ENCODE results near the gene RGSL1.

The RGSL1 gene

DNA sequence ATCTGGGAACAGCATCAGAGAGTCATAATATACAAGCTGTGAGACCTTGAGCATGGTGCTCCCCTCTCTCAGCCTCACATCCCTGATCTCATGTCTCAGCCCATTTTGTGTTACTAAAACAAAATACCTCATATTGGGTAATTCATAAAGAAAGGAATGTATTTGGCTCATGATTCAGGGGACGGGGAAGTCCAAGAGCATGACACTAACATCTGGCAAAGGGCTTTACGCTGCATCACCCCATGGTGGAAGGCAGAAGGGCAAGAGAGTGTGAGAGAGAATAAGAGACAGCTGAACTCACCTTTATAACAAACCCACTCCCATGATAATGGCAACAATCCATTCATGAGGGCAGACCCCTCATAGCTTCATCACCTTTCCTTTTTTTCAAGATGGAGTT lies 102.6 kb downstream of the RGSL1 start:
- DNase-seq, result no peak

DNA sequence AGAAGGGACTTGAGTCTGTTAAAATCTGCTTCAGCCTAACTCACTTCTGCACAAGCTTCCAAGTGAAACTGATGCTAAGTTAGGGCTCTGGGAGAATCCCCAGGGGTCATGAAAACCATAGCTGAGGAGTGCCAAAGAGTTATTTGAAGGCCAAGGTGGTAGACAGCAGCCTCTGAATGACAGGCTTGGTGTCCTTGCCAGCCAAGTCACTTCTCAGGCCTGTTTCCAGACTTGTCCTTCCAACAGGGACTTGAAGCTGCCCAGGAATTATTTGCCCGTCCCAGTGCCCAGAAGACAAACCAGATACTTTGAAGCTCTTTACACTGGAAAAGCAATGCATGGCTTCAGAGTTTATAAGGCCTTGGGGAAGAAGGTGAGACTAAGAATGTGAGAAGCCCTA lies 105.5 kb downstream of the RGSL1 start:
- no peak for DNase-seq

DNA sequence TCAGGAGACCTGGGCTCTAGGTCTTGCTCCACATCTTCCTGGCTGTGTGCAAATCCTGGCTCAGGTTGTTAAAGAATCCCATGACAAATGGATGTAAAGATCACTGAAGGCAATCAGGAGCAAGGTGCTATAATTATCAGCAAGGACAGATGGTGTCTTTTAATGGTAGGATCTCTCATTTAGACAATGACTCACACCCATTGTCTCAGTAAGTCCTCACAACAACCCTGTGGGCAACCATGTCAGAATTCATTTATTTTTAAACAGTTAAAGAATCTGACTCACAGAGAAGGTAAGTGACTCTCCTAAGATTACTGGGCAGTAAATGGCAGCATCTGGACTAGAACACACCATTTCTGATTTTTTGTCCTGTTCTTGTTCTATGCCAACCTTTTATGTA lies 106.3 kb downstream of the RGSL1 start:
- no peak for DNase-seq

DNA sequence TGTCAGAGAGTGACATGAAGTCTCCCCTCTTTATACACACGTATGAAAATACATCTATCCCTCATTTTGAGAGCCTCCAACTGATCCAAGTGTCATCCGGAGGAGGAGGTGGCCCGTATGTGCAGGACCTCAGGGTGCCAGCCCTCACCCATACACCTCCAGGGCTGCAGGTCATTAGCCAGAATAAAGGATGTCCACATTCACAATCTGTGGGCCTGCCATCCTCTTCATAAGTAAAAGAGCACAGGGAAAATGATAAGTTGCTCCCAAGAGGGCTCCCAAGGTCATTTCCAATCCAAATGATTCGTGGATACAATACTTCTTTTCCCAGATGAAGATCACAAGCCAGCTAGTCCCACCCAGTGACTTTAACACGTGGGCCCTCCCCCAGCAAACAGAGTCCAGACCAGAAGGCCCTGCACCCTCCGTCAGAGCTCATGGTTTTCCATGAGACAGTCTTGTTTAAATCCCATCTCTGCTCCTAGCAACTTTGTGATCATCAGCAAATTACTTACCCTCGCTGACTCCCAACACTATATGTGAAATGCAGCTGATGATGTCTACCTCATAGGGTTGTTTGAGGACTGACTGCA lies 110.5 kb downstream of the RGSL1 start:
- DNase-seq, result no peak

DNA sequence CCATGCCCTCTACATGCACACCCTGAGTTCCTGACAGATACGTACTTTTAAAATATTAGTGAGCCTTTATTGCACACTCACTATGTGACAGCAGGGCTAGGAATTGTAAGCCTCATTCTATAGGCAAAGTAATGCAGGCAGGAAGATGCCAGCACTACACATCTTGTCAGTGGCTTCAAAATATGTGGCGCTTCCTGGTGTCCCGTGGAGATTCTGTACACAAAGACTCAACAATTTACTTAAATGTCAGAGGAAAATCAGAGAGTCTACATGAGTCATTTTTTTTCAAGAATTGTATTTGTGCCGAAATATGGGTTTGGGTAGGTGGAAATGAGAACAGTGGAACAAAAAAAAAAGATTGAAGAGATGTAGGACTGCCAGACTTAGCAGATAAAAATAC lies 111.5 kb downstream of the RGSL1 start:
- DNase-seq, result no peak

DNA sequence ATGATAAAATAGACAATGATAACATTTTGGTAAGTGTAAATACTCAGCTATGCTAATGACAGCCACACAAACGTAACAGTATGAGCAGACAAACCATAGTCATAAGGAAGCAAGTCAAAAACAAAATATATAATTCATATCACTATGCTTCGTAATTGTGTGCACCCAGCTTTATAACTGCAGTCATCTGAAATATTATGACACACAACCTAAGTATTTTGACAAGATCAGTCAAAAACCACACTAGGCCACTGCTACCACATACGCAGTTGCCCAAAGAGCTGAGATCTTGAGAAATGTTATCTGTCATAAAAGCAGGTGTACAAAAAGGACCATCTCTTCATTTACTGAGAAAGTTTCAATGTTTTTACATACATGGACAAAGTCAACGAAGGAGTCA lies 113.1 kb downstream of the RGSL1 start:
- DNase-seq, result no peak

DNA sequence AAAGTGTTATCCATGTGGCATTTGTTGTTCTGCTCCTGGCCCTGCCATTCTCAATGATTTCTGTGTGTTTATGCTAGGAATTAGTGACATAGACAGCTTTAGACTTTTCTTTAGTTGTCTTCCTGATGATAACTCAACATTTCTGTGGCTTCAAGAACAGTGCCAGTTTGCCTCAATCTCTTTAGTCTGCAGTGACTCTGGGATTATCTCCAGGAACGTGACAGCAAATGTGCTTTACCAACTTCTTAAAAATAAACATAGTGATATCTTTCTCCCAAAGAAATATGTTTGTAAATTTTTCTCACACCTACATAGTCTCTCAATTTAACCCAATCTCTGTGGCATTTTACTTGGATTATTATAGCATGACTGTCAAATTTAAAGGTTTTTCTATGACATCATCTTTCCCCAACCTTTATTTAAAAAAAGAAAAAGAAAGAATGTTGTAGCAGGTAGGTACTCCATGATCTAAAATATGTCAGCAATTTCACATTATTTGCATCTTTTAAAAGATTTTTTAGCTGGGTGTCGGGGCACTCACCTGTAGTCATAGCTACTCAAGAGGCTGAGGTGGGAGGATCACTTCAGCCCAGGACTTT lies 114.6 kb downstream of the RGSL1 start:
- DNase-seq, result no peak

DNA sequence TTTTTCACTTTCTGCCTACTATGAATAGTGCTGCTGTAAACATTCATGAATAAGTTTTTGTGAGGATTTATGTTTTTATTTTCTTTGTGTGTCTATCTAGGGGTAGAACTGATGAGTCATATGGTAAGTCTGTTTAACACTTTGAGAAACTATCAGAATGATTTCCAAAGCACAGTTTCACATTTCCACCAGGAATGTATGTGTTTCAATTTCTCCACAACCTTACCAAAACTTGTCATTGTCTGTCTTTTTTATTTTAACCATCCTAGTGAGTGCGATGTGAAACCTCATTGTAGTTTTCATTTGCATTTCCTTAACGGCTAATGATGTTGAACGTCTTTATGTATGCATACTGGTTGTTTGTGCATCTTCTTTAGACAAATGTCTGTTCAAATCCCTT lies 115.6 kb downstream of the RGSL1 start:
- no peak for DNase-seq

DNA sequence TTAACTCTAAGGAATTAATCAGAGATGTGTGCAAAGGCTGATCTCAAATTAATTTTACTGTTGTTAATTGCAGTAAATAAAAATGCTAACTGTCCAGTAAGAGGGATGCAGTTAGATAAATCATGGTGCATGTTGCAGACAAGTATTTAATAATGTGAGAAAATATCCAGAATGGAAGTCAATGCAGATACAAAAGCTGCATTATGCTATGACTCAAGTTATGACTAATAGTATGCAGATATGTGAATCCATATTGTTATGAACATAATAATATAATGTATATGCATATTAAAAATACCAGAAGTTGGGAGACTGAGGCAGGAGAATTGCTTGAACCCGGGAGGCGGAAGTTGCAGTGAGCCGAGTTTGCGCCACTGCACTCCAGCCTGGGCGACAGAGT lies 117.7 kb downstream of the RGSL1 start:
- DNase-seq, result no peak

DNA sequence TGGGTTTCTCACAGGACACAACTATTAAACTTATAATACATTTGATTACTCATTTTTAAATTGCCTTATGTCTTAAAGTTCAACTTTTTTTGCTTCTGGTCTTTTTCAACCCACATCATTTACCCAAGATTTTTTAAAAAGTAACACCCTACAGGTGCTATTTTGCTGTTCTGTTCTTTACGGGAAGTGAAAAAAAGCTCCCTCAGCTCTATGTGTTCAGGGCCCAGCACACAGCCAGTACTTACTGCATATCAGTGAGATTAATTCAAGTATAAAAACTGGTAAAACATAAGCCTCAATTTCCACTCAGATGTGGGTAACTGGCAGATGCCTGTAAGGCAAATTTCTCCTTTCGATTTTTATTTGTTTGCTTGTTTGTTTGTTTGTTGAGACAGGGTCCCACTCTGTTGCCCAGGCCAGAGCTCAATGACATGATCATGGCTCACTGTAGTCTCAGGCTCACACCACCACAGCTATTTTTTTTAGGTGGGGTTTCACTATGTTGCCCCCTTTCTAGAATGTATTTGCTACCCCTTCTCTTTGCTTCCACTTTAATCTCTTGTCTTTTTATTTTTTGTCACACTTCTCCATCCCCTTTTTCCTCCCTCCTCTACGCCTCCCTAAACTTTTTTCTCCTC lies 118.8 kb downstream of the RGSL1 start:
- DNase-seq, result no peak

DNA sequence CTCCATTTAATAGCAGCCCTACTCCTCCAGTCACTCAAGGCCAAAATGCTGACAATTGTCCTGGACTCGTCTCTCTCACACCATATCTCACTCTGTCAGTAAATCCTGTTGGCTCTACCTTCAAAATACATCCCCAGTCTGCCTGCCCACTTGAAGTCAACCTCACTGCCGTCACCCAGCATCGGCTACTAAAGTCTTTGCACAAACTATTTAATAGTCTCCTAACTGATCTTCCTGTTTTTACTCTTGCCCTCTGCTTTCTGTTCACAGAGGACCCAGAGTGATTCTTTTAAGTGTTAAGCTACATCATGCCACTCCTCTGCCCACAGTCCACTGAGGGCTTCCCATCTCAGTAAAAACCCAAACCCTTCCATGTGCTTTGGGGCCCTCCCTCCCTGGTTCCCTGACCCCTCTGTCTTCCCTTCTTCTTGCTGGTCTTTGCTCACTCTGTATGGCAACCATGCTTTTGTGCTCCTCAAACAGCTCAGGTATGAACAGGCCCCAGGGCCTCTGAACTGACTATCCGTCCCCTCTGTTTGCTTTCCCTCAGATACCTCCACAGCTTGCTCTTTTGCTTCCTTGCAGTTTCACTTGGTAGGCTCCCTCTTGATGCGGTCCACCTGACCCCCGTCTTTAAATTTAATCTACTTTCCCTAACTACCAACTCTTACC lies 120.1 kb downstream of the RGSL1 start:
- no peak for DNase-seq

DNA sequence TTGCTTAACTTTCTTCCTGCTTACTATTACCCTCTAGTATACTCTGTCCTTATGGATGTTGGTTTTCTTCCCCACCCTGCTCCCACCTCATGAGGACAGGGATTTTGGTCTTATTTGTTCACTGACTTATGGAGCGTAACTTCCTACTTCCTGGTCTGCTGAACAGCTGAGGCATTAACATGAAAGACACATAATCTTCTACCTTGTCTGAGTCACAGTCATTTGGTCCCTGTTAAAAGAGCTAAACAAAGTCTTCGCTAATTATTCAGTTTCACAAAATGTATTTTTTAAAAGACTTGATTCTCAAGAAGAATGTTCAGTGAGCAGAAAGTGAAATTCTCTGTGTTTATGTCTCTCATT lies 120.6 kb downstream of the RGSL1 start:
- DNase-seq, result no peak

DNA sequence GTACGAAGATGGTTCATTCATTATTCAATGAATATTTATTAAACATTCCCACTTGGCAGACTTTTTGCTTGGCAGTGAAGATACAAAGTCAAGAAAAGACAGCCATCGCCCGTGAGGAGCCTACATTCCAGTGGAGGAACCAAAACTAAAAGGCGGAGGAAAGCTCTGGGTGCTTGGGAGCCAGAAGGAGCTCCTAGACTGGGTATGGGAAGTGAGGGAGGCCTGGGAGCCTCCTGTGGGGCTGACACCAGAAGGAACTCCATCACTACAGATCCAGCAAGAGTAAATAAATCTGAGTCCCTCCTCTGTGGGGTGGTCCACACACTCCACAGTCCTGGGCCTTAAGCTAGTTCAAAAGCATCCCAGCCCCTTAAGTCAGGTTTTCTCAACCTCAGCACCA lies 124.2 kb downstream of the RGSL1 start:
- no peak for DNase-seq

DNA sequence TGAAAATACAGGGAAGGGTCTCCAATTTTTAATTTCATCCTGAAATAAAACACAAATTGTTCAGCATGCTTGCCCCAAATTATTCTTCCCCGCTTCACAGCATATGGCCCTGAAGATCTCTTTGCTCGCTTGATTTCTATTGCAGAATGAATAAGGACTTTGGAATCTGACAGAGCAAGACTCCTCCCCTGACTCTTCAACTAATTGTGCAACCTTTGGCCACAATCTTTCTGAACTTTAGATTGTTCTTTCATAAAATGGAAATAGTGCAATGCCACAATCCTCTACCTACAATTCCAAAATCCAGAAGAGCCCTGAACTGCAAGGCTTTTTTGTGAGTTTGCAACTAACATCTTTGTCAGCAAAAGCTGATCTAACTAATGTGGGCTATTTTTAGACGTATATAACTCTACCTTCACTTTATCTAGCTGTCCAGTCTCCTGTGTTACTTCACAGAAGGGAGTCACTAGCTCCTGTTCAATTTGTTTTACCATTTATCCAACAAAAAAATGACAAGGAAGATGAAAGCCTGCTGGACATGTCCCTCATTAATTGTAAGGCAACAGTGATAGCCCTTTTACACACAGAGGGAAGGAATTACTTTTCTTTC lies 125.7 kb downstream of the RGSL1 start:
- DNase-seq, result no peak

DNA sequence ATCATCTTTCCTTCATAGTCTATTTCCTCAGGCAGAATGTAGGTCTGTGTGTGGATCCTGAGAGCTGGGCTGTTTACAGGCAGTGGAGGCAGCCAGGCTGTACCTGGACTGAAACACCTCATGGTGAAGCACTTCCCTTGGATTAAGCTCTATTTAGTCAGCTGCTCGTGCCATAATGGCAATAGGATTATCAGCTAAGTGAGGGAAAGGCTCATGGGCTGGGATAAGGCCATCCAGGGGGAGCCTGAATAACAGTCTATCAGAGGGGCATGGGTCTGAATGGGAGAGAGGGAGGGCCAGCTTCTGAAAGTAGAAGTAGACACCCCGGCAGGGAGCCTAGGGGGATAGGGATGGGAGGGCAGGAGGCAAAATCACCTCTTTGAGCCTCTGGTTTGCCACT lies 130.8 kb downstream of the RGSL1 start:
- no peak for DNase-seq

DNA sequence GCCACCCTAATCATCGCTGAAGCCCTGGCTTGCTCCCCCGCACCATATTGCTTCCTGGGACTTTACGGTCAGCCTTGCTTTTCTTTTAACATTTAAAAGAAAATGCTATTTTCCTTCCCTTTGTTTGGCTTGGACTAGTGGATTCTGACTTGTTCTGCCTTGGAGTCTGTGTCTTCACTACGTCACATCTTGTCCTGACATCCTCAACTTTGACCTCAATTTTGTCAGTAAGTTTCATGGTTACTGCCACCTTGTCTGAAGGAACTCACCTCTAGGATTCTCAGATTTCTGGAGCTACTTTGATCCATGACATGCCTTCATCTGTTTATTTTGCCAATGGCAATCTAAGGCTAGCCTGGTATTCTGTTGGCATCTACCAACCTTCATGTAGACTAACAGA lies 134.8 kb downstream of the RGSL1 start:
- no peak for DNase-seq

DNA sequence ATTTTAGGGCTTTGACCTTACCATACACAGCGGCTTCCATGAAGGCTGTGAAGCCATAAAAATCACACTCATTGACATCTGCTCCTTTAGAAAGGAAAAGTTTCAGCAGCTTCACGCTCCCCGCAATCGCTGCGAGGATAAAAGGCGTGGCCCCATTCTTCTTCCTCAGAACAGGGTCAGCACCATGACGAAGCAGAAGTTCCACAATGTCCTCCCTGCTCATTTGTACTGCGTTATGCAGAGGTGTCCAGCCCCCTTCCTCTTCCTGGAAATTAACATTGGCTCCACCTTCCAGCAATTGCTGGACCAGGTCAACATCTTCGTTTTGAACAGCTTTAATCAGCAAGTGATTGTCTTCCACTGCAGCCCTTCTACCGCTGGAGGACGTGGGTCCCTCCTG lies 136.4 kb downstream of the RGSL1 start:
- no peak for DNase-seq

DNA sequence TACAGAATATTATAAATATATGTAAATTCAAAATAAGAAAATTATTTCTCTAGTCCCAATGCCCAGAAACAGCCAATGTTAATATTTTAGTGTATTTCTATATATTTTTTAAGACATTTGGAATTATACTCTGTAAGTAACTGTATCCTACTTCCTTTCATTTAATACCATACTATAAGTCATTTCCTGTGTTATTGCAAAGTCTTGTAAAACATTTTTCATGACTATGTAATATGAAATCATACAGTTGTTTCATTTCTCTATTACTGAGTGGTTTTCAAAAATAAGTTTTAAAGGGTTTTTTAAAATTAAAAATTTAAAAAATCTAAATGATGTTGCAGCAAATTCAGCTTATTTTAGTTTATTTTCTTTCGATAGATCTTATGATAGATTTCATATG lies 137.1 kb downstream of the RGSL1 start:
- no peak for DNase-seq

DNA sequence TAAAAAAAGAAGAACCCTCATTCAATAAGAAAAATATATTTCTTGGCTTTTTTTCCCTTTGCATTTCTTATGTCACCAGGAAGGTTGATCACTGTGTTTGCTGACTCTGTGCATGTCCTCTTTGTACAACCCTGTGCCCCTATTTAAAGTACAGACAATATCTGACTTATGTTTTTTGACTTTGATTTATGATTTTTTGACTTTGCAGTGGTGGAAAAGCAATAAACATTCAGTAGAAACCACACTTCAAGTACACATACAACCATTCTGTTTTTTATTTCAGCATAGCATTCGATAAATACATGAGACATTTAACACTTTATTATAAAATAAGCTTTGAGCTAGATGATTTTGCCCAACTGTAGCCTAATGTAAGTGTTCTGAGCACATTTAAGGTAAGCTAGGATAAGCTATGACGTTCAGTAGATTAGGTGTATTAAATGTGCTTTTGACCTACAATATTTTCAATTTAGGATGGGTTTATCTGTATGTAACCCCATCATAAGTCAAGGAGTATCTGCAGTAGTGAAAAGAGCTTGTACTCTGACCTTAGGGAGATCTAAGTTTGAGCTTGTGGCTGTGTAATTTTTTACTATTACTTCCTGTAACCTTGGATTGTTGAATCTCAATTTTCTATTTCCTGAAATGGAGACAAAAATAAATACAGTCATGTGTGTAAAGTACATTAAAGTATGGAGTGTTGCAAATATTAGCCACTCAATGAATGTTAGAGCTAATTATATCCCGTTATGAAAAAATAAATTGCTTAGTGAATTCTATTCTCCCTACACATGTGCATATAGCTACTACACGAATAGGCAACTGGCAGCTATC lies 137.9 kb downstream of the RGSL1 start:
- DNase-seq, result no peak

DNA sequence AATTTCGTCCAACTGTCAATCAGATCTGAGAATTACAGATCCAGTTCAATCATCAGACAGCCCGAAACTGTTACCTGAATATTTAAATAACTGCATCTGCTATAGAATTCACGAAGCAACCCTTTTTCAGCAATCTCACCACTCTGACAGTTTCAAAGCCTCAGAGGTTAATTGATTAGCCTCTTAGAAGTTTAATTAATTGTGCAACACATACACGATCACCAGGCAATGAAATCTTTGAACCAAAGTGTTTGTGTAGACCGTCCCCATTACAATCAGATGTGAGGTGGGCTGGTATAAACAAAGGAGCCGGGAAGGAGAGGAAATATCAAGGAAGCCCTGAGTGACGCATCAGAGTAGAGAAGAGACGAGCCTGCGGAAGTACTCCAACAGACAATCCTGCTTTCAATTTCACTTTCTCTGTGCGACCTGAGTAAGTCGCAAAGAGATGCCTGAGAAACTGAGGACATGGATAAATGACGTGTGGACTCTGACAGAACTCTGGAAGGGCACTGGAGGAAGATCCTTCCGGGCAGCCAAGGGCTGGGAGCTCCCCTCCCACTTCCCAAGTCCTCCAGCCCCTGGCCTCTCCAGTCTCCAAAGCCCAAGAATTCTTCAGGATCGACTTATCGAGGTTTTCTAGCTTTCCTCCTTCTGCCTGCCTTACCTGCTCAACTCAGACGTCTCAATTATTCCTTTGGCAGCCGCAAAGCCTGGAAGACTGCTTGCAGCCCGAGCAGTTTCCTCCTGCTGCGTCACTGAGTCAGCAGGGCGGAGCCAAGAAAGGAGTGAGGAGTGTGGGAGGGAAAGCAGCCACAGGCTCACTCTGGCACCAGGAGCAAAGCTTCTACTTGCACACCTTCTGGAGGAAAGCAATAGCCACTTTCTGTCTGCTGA lies 138.8 kb downstream of the RGSL1 start, which contains the start of gene RNASEL:
RNASEL (minus strand) TSS at position 757 of the 897 bp plus-strand sequence. CDS start 2,450 bp downstream, outside the sequence.
- peak; percentile 78 for DNase-seq

DNA sequence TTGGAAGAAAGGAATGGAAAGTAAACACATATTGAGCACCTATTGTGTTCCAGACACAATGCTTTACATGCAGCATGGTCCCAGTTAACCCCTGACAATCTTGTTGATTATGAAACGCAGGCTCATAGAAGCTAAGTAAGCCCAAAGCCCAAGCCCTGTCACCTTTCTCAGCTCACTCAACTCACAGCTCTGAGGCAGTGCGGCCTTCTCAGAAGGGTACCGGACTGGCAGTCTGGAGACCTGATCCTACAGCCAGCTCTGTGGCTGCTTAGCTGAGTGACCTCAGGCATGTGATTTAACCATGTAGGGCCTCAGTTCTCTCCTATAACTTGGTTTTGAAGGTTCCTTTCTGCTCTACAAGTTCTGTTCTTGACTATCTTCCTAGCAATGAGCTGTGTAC lies 139.6 kb downstream of the RGSL1 start:
- DNase-seq, result no peak

DNA sequence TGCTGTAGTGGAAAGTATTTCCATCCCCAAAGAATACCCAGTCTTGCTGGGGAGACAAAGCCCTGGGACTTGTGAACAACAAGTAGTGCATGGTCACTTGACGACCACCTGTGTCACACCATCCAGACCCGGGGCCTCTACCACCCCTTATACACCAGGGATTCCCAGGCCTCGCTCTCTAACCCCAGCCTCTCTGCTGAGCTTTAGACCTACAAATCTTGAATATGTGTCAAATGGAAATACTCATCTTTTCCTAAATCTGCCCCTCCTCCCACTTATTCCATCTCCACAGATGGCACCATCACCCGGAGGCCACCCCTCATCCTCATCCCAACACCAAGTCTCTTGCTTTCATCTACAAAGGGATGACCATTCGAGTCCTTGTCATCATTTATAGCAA lies 140.0 kb downstream of the RGSL1 start:
- no peak for DNase-seq
